Measurements from ENCODE around the gene SH3RF2. TPM values are rescaled to one million over a fixed set of nuclear protein-coding genes. Genes with fewer than 3 reads are reported as not detected.
A peak's percentile ranks its signal among the peaks of the same experiment; 100 is the strongest.

The SH3RF2 gene
- total RNA-seq, 1 donor from 2014 or later, result 0.36 TPM

GRCh38 chr5:146005723-146006122 lies 69.3 kb downstream of the SH3RF2 start:
- H3K9me3 ChIP-seq (ENCODE audit: low read depth), result no peaks in the 10 kb centered on the region
- H4K20me1 ChIP-seq (ENCODE audit: low read depth), result no peaks in the 10 kb centered on the region
- H3K9ac ChIP-seq, result no peak overlapping the region
- Mint-ChIP-seq H3K4me3 (no peak overlapping the region), H3K27ac (no peak overlapping the region), H3K36me3 (no peaks in the 10 kb centered on the region), H3K9me3 (no peaks in the 10 kb centered on the region), H3K4me1 (no peaks in the 10 kb centered on the region), H3K27me3 (ENCODE audit: insufficient read depth, low read depth) (no peaks in the 10 kb centered on the region)
- peaks cover 4% of the 10 kb centered on the region for H3F3A ChIP-seq (ENCODE audit: low read depth)
- no peaks in the 10 kb centered on the region for H3K36me3 ChIP-seq
- H3K79me2 ChIP-seq (ENCODE audit: low read depth), result no peaks in the 10 kb centered on the region
- H3K27me3 ChIP-seq, result no peaks in the 10 kb centered on the region
- no peak overlapping the region for H2AFZ ChIP-seq (replicated peaks)
- H3K4me1 ChIP-seq, result peaks cover 10% of the 10 kb centered on the region
- H3K4me3 ChIP-seq, result no peak overlapping the region
- H3K4me2 ChIP-seq, result no peak overlapping the region
- TF ChIP-seq EZH2 (IDR thresholded peaks at IDR 0.05) (no peak), EZH2phosphoT487 (IDR thresholded peaks at IDR 0.05) (no peak), CTCF (IDR thresholded peaks at IDR 0.05) (no peak)
- H3K27ac ChIP-seq, result no peak overlapping the region
- no peak for DNase-seq (ENCODE audit: low spot score)

GRCh38 chr5:146006470-146007190 lies 70.3 kb downstream of the SH3RF2 start:
- H3K4me3 Mint-ChIP-seq, result no peak overlapping the region
- no peak overlapping the region for H2AFZ ChIP-seq (replicated peaks)
- DNase-seq (ENCODE audit: low spot score), result no peak
- H3K36me3 Mint-ChIP-seq, result no peaks in the 10 kb centered on the region
- no peak overlapping the region for H3K4me3 ChIP-seq
- H3K4me2 ChIP-seq, result no peak overlapping the region
- H3K27me3 ChIP-seq, result no peaks in the 10 kb centered on the region
- H3K9me3 ChIP-seq (ENCODE audit: low read depth), result no peaks in the 10 kb centered on the region
- no peaks in the 10 kb centered on the region for H3K4me1 Mint-ChIP-seq
- TF ChIP-seq EZH2 (IDR thresholded peaks at IDR 0.05) (no peak), EZH2phosphoT487 (IDR thresholded peaks at IDR 0.05) (no peak), CTCF (IDR thresholded peaks at IDR 0.05) (no peak)
- H4K20me1 ChIP-seq (ENCODE audit: low read depth), result no peaks in the 10 kb centered on the region
- peaks cover 3% of the 10 kb centered on the region for H3K9me3 Mint-ChIP-seq
- no peaks in the 10 kb centered on the region for H3K27me3 Mint-ChIP-seq (ENCODE audit: insufficient read depth, low read depth)
- peaks cover 4% of the 10 kb centered on the region for H3F3A ChIP-seq (ENCODE audit: low read depth)
- H3K36me3 ChIP-seq, result no peaks in the 10 kb centered on the region
- peaks cover 10% of the 10 kb centered on the region for H3K4me1 ChIP-seq
- H3K9ac ChIP-seq, result no peak overlapping the region
- H3K27ac Mint-ChIP-seq, result no peak overlapping the region
- no peak overlapping the region for H3K27ac ChIP-seq
- H3K79me2 ChIP-seq (ENCODE audit: low read depth), result no peaks in the 10 kb centered on the region

DNA sequence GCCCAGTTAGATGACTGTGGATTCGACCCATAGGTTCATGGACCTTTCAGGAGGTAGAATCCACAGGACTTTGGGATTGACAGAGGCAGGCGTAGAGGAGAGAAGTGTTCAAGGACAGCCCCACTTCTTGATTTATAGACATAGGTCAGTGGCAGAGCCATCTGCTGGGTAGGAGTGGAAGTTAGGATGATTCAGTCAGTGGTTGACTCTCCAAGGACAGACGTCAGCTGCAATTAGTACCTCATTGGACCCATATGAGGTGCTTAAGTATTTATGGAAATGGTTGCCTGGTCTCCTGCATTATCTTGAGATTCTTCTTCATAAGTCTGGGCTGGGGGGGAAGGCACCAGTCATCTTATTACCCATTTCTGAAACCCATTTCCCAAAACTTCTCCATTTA lies 70.9 kb downstream of the SH3RF2 start:
- Mint-ChIP-seq H3K4me1 (no peaks in the 10 kb centered on the region), H3K36me3 (no peaks in the 10 kb centered on the region), H3K9me3 (peaks cover 3% of the 10 kb centered on the region), H3K27ac (no peak overlapping the region), H3K4me3 (no peak overlapping the region), H3K27me3 (ENCODE audit: insufficient read depth, low read depth) (no peaks in the 10 kb centered on the region)
- no peak overlapping the region for H3K9ac ChIP-seq
- H3K27me3 ChIP-seq, result no peaks in the 10 kb centered on the region
- H3K27ac ChIP-seq, result no peak overlapping the region
- no peak overlapping the region for H3K4me2 ChIP-seq
- no peak overlapping the region for H3K4me3 ChIP-seq
- H3K36me3 ChIP-seq, result no peaks in the 10 kb centered on the region
- no peak for DNase-seq (ENCODE audit: low spot score)
- H3F3A ChIP-seq (ENCODE audit: low read depth), result peaks cover 4% of the 10 kb centered on the region
- H2AFZ ChIP-seq (replicated peaks), result no peak overlapping the region
- peaks cover 10% of the 10 kb centered on the region for H3K4me1 ChIP-seq
- no peaks in the 10 kb centered on the region for H3K9me3 ChIP-seq (ENCODE audit: low read depth)
- no peaks in the 10 kb centered on the region for H4K20me1 ChIP-seq (ENCODE audit: low read depth)
- no peaks in the 10 kb centered on the region for H3K79me2 ChIP-seq (ENCODE audit: low read depth)
- TF ChIP-seq EZH2phosphoT487 (IDR thresholded peaks at IDR 0.05) (no peak), CTCF (IDR thresholded peaks at IDR 0.05) (peak; percentile 24)

Measured in neural progenitor cell (in vitro differentiated cells).